ENCODE results near the gene PDP2.

- TF ChIP-seq REST (IDR thresholded peaks at IDR 0.05; ENCODE audit: insufficient replicate concordance, low read depth): no peak
- TF ChIP-seq CTCF (IDR thresholded peaks at IDR 0.05; ENCODE audit: insufficient read depth, low read length): no peak
- TF ChIP-seq POLR2AphosphoS5 (IDR thresholded peaks at IDR 0.05; ENCODE audit: low read depth): no peak
- no peak for TF ChIP-seq GABPA (IDR thresholded peaks at IDR 0.05; ENCODE audit: low read depth)
- TF ChIP-seq SPI1 (IDR thresholded peaks at IDR 0.05; ENCODE audit: borderline replicate concordance, low read depth): no peak
Observed at GRCh38 chr16:66886914-66887313, 6.6 kb downstream of the PDP2 start.

All from HL-60 (cell line).